GM23248 (cell line): ENCODE data around the gene SNX32. TPM values are rescaled to one million over a fixed set of nuclear protein-coding genes. Genes with fewer than 3 reads are reported as not detected.
"Not testable (repeated sequence)": the region's sequence is repeated elsewhere in the genome, so short reads cannot be mapped to it uniquely, and the experiment has no call there.

Source experiments
- DNase-seq: peaks from one replicate; pipeline ENCODE4 v3.0.0-alpha.2; 2015
- H2AFZ ChIP-seq: fragments of 200-600 bp; sonication (generic); 2 replicates; pipeline ENCODE4 v1.6.1; 2016; ENCODE audit warnings: antibody characterized with exemption
- H3F3A ChIP-seq: fragments of 200-600 bp; sonication (generic); 2 replicates; pipeline ENCODE4 v1.6.1; 2016; ENCODE audit warnings: mild to moderate bottlenecking, antibody characterized with exemption, mixed run types; ENCODE audit not compliant: insufficient read depth
- H3K27ac ChIP-seq: fragments of 200-600 bp; sonication (generic); 2 replicates; pipeline ENCODE4 v1.5.1; 2016; ENCODE audit warnings: mild to moderate bottlenecking
- H3K27me3 ChIP-seq: fragments of 200-600 bp; sonication (generic); replicated peaks from 2 replicates; pipeline ENCODE4 v1.6.1; 2016; ENCODE audit warnings: mild to moderate bottlenecking; ENCODE audit not compliant: insufficient read depth
- H3K36me3 ChIP-seq: fragments of 200-600 bp; sonication (generic); 2 replicates; pipeline ENCODE4 v1.6.1; 2016; ENCODE audit warnings: low read depth, mild to moderate bottlenecking
- H3K4me1 ChIP-seq: fragments of 200-600 bp; sonication (generic); 2 replicates; pipeline ENCODE4 v1.6.1; 2016; ENCODE audit warnings: mild to moderate bottlenecking; ENCODE audit not compliant: insufficient read depth
- H3K4me2 ChIP-seq: fragments of 200-600 bp; sonication (generic); one replicate; pipeline ENCODE4 v1.6.1; 2016; ENCODE audit warnings: mild to moderate bottlenecking; ENCODE audit not compliant: unreplicated experiment
- H3K4me3 ChIP-seq: fragments of 200-600 bp; sonication (generic); 2 replicates; pipeline ENCODE4 v1.5.1; 2016; ENCODE audit warnings: mild to moderate bottlenecking
- H3K79me2 ChIP-seq: fragments of 200-600 bp; sonication (generic); 2 replicates; pipeline ENCODE4 v1.6.1; 2016; ENCODE audit warnings: mild to moderate bottlenecking; ENCODE audit not compliant: insufficient read depth
- H3K9ac ChIP-seq: fragments of 200-600 bp; sonication (generic); 2 replicates; pipeline ENCODE4 v1.6.1; 2016; ENCODE audit warnings: mild to moderate bottlenecking
- H3K9me2 ChIP-seq: fragments of 200-600 bp; sonication (generic); 2 replicates; pipeline ENCODE4 v1.6.1; 2016; ENCODE audit warnings: mixed run types, mild to moderate bottlenecking, moderate library complexity; ENCODE audit not compliant: insufficient read depth
- H3K9me3 ChIP-seq: fragments of 200-600 bp; sonication (generic); one replicate; pipeline ENCODE4 v1.6.1; 2017; ENCODE audit warnings: low read depth
- H4K20me1 ChIP-seq: fragments of 200-600 bp; sonication (generic); 2 replicates; pipeline ENCODE4 v1.6.0; 2016; ENCODE audit not compliant: insufficient read depth
- EZH2 ChIP-seq: fragments of 200-600 bp; sonication (generic); IDR thresholded peaks from 2 replicates; pipeline ENCODE4 v1.6.1; 2018; ENCODE audit warnings: antibody characterized with exemption, mild to moderate bottlenecking; ENCODE audit not compliant: insufficient read depth, poor library complexity, severe bottlenecking
- EZH2phosphoT487 ChIP-seq: fragments of 200-600 bp; sonication (generic); IDR thresholded peaks from 2 replicates; pipeline ENCODE4 v1.6.1; 2018; ENCODE audit warnings: antibody characterized with exemption, moderate library complexity, mild to moderate bottlenecking, low read depth; ENCODE audit not compliant: insufficient read depth
- WGBS, 2 experiments: methylation state at CpG; one replicate each; pipeline ENCODE4 v1.1.6; 2015 to 2017; ENCODE audit warnings: low lambda C conversion rate in 2 of 2, low coverage in 1 of 2; ENCODE audit errors: missing lambda C conversion rate in 2 of 2; 5-methylcytosine and 5-hydroxymethylcytosine counted together
- in situ Hi-C: fragments of 300-500 bp; cut with MboI; formaldehyde crosslinking; loops from 2 replicates; pipeline ENCODE4 v1.15.0; 2020
- polyA plus RNA-seq: library from polyadenylated mRNA; unstranded; fragments of >200 nt; fragmentation: Nextera tagmentation; extraction: Ambion mirVana; gene quantifications from 2 replicates; pipeline ENCODE4 v1.2.1, GENCODE V29; 2016
- total RNA-seq: library from RNA; depleted of rRNA; stranded (reverse); fragments of >200 nt; shearing (Covaris generic); gene quantifications from 2 replicates; pipeline ENCODE4 v1.2.3, GENCODE V29; 2014

SNX32 gene
- total and polyA plus RNA-seq, 2 experiments from 2014 or later: 0.51 TPM; not detected in 1

- TF ChIP-seq EZH2 (no peak), EZH2phosphoT487 (no peak)
- in situ Hi-C loops: no loop called here
- H3K9me3 ChIP-seq: no peaks in the 10 kb centered on the region
- peak overlapping the region; percentile 95 for H3K4me3 ChIP-seq
- peak overlapping the region; percentile 93 for H3K4me2 ChIP-seq
- peaks cover 75% of the 10 kb centered on the region for H3F3A ChIP-seq
- H3K27me3 ChIP-seq: no peaks in the 10 kb centered on the region
- H2AFZ ChIP-seq: no peak overlapping the region
- peak overlapping the region; percentile 99 for H3K9ac ChIP-seq
- peak; percentile 64 for DNase-seq
- H4K20me1 ChIP-seq: peaks cover 2% of the 10 kb centered on the region
- no peaks in the 10 kb centered on the region for H3K9me2 ChIP-seq
- peak overlapping the region; percentile 99 for H3K27ac ChIP-seq
- H3K4me1 ChIP-seq: peaks cover 59% of the 10 kb centered on the region
- 5% methylated on average over 52 to 54 of the region's 57 CpGs for WGBS, 2 experiments
- H3K36me3 ChIP-seq: peaks cover 27% of the 10 kb centered on the region; the same call in 1 of the 2 replicates
- peaks cover 68% of the 10 kb centered on the region for H3K79me2 ChIP-seq
These were observed 57.7 kb downstream of the SNX32 start for GRCh38 chr11:65891219-65892136.

- H3K9me2 ChIP-seq, H2AFZ ChIP-seq, in situ Hi-C loops, H3K27me3 ChIP-seq, H4K20me1 ChIP-seq, H3K9me3 ChIP-seq: not testable (repeated sequence)
- Histone ChIP-seq H3K4me1 (peaks cover 62% of the 10 kb centered on the region), H3F3A (peaks cover 75% of the 10 kb centered on the region), H3K9ac (peak overlapping the region; percentile 99), H3K4me2 (peak overlapping the region; percentile 93), H3K36me3 (peaks cover 32% of the 10 kb centered on the region; the same call in 1 of the 2 replicates), H3K27ac (peak overlapping the region; percentile 99), H3K4me3 (peak overlapping the region; percentile 95), H3K79me2 (peaks cover 68% of the 10 kb centered on the region)
- WGBS, 2 experiments: 66 to 67% methylated on average over 5 of the region's 5 CpGs
- peak; percentile 48 for DNase-seq
These were observed 58.4 kb downstream of the SNX32 start for GRCh38 chr11:65892137-65892540.

- Histone ChIP-seq H3K27ac (peak overlapping the region; percentile 99), H3K79me2 (peaks cover 68% of the 10 kb centered on the region)
- in situ Hi-C loops: no loop called here
These were observed 59.0 kb downstream of the SNX32 start for GRCh38 chr11:65892661-65893317.

GRCh38 chr11:65894034-65894591, 60.4 kb downstream of the SNX32 start:
- Histone ChIP-seq H3K79me2 (peaks cover 80% of the 10 kb centered on the region), H3K36me3 (peaks cover 43% of the 10 kb centered on the region; the same call in 1 of the 2 replicates), H3K27ac (peak overlapping the region; percentile 99), H3K9me2 (no peaks in the 10 kb centered on the region), H3K27me3 (no peaks in the 10 kb centered on the region), H3F3A (peaks cover 78% of the 10 kb centered on the region), H3K9ac (peak overlapping the region; percentile 99), H3K9me3 (no peaks in the 10 kb centered on the region), H4K20me1 (peaks cover 7% of the 10 kb centered on the region), H3K4me1 (peaks cover 66% of the 10 kb centered on the region), H3K4me3 (peak overlapping the region; percentile 95), H2AFZ (no peak overlapping the region), H3K4me2 (peak overlapping the region; percentile 93)
- in situ Hi-C loops: no loop called here
- no peak for DNase-seq
- 88 to 89% methylated on average over 16 of the region's 16 CpGs for WGBS, 2 experiments
- TF ChIP-seq EZH2phosphoT487: no peak
- TF ChIP-seq EZH2: no peak

More at GRCh38 chr11:65892661-65893317, 59.0 kb downstream of the SNX32 start:
- peaks cover 7% of the 10 kb centered on the region for H4K20me1 ChIP-seq
- peaks cover 62% of the 10 kb centered on the region for H3K4me1 ChIP-seq
- peaks cover 36% of the 10 kb centered on the region; the same call in 1 of the 2 replicates for H3K36me3 ChIP-seq
- no peaks in the 10 kb centered on the region for H3K27me3 ChIP-seq
- H3K9ac ChIP-seq: peak overlapping the region; percentile 99
- no peaks in the 10 kb centered on the region for H3K9me2 ChIP-seq
- no peak for DNase-seq
- no peak for TF ChIP-seq EZH2
- no peak for TF ChIP-seq EZH2phosphoT487
- WGBS, 2 experiments: 50 to 55% methylated on average over 10 of the region's 10 CpGs
- peak overlapping the region; percentile 95 for H3K4me3 ChIP-seq
- H3F3A ChIP-seq: peaks cover 75% of the 10 kb centered on the region
- peak overlapping the region; percentile 93 for H3K4me2 ChIP-seq
- no peaks in the 10 kb centered on the region for H3K9me3 ChIP-seq
- no peak overlapping the region for H2AFZ ChIP-seq
